ENCODE measurements around the gene RAPGEF6.

DNA sequence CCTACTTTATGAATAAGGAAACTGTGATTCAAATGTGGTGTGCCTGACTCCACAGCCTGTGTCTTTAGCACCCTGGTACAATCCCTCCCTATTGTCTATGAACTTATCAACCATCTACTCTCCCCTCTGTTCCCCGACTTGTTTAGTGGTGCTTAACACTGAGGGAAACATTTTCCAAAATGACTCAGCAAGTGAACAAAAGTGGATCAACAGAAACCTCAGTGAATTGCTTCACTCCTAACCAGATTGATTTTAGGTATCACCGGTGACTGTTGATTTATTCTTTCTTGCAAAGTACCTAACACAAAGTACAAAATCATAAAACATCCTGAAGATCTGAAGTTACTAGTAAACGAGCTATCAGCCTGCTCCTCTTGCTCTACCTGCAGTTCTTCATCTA lies 42.1 kb upstream of the RAPGEF6 start:
- TF ChIP-seq GATA2 (IDR thresholded peaks at IDR 0.05; ENCODE audit: low read depth, low read length) (no peak), GATA3 (IDR thresholded peaks at IDR 0.05; ENCODE audit: low read depth, low read length) (no peak)
